HFF-Myc (cell line): ENCODE data around the gene AVPR2.
A peak's percentile ranks its signal among the peaks of the same experiment; 100 is the strongest.

ENCODE experiments used
- DNase-seq: peaks from one replicate; pipeline ENCODE4 v3.0.0-alpha.2; 2011; ENCODE audit warnings: low read depth; ENCODE audit errors: extremely low read depth
- H3K4me3 ChIP-seq: replicated peaks from 2 replicates; pipeline ENCODE4 v1.5.1; 2011; ENCODE audit warnings: low read depth, mild to moderate bottlenecking, control low read depth, low read length
- CTCF ChIP-seq: IDR thresholded peaks from 2 replicates; pipeline ENCODE4 v1.5.1; 2012; ENCODE audit warnings: mild to moderate bottlenecking, low read depth, low read length, control low read depth; ENCODE audit errors: missing control alignments

AVPR2 gene

DNA sequence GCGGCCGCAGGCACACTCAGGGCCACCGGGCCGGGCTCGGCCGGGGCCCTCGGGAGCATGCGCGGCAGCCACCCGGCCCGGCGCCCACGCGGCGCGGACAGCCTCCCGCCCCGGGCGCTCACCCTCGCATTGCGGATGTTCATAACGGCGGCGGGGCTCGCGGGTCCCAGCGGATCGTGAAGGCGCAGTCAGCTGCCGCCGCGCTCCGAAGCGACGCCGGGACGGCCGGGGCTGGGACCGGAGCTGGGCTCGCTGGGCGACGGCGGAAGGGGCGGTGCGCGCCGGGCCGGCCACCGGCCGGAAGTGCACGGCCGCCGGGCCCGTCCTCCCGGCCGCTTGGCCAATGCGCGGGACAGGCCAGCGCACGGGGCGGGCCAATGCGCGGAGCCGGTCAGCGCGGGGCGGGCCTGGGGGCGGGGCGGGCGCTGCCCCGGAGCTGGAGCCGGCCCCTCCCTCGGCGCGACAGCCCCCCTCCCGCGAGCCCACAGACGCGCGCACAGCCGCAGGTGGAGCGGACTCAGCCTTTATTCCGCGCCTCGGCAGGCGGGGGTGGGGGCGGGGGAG is 30.4 kb downstream of the AVPR2 start, which contains the start of gene NAA10:
Gene NAA10 (minus strand): TSS at position 276 of the 564 bp plus-strand sequence. CDS start 133 bp downstream, at position 143.
- no peak for DNase-seq

GRCh38 chrX:153935326-153935851 is 30.9 kb downstream of the AVPR2 start:
- DNase-seq, result no peak
- no peak for TF ChIP-seq CTCF

More for the DNA sequence above, 30.4 kb downstream of the AVPR2 start, which contains the start of gene NAA10:
- H3K4me3 ChIP-seq, result peak within 1 kb of the TSS; percentile 76
- TF ChIP-seq CTCF, result no peak

GRCh38 chrX:153937056-153937455 is 32.6 kb downstream of the AVPR2 start:
- no peak for TF ChIP-seq CTCF

More at GRCh38 chrX:153935326-153935851, 30.9 kb downstream of the AVPR2 start:
- H3K4me3 ChIP-seq, result peak overlapping the region; percentile 37

GRCh38 chrX:153938226-153938786 is 33.8 kb downstream of the AVPR2 start:
- no peak for TF ChIP-seq CTCF
- DNase-seq, result no peak
- H3K4me3 ChIP-seq, result no peak overlapping the region

More at GRCh38 chrX:153937056-153937455, 32.6 kb downstream of the AVPR2 start:
- H3K4me3 ChIP-seq, result no peak overlapping the region
- no peak for DNase-seq

- no peak for DNase-seq
- H3K4me3 ChIP-seq, result no peak overlapping the region
- TF ChIP-seq CTCF, result no peak
Measured at GRCh38 chrX:153939573-153939972, 35.1 kb downstream of the AVPR2 start.

DNA sequence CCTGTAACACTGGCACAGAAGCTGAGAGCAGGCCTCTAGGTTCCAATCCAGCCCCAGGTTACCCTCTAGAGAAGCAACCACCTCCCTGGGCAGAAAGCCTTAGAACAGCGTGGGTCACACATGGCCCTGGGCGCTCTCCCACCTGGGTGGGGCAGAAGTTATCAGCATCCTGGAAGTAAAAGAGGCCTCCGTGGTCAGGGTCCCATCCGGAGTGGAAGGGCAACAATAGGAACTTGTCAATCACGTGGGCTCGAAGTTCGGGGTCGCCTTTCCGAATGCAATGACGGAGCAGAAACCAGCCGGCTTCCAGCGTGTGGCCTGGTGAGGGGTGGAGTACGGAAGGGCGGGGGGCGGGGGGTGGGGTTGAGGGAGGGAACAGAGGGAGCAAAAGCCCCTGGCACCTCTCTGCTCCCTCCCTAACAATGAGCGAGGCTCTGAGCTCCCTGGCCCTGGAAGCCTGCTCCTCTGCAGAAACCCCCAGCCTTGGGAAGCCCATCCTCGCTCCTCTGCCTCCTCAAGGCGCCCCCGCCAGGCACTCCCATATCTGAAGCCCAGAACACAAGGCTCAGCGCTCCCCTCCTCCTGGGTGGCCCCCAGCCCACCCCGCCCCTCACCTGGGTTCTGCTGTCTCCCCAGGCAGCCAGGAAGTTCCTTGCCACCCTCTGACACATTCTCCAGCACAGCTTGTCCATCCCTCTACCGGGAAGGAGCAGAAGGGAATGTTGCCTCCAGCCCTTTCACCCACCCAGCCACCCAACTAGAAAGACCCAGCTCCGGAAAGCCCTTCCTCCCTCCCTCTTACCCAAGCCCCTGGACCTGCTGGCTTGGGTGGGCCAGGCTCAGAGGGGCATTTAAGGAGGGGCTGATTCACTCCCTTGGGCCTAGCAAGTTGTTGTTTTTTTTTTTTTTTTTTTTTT is 37.1 kb downstream of the AVPR2 start:
- no peak overlapping the region for H3K4me3 ChIP-seq
- TF ChIP-seq CTCF, result no peak
- no peak for DNase-seq
